SIG-M5 treated with dmso at 0.1 percent for 504 hours (cell line): ENCODE data around the gene NPY4R.
"Not testable (repeated sequence)": the region's sequence is repeated elsewhere in the genome, so short reads cannot be mapped to it uniquely, and the experiment has no call there.

Experiments
- DNase-seq: peaks from one replicate; lab custom pipeline; 2025; ENCODE audit not compliant: unreplicated experiment; lab: John Stamatoyannopoulos, UW

Gene NPY4R

GRCh38 chr10:46465765-46466164 is at the start of gene NPY4R:
TSS of gene NPY4R (minus strand) at chr10:46465958. CDS start at chr10:46462635, 3,323 bp downstream.
- DNase-seq: not testable (repeated sequence)

GRCh38 chr10:46515366-46515765 is 49.6 kb upstream of the NPY4R start:
- no peak for DNase-seq

- no peak for DNase-seq
Measured at GRCh38 chr10:46514899-46515298, 49.1 kb upstream of the NPY4R start.

- no peak for DNase-seq
Measured at GRCh38 chr10:46514431-46514861, 48.7 kb upstream of the NPY4R start.

- DNase-seq: not testable (repeated sequence)
Measured at GRCh38 chr10:46513333-46513732, 47.6 kb upstream of the NPY4R start.

GRCh38 chr10:46512725-46513124 is 47.0 kb upstream of the NPY4R start:
- DNase-seq: not testable (repeated sequence)

GRCh38 chr10:46512002-46512401 is 46.2 kb upstream of the NPY4R start:
- DNase-seq: not testable (repeated sequence)

- not testable (repeated sequence) for DNase-seq
Measured at GRCh38 chr10:46499990-46500389, 34.2 kb upstream of the NPY4R start.

- not testable (repeated sequence) for DNase-seq
Measured at GRCh38 chr10:46498985-46499703, 33.4 kb upstream of the NPY4R start.

- not testable (repeated sequence) for DNase-seq
Measured at GRCh38 chr10:46497878-46498277, 32.1 kb upstream of the NPY4R start.

- DNase-seq: not testable (repeated sequence)
Measured at GRCh38 chr10:46497401-46497800, 31.6 kb upstream of the NPY4R start.

GRCh38 chr10:46491364-46492114 is 25.8 kb upstream of the NPY4R start:
- DNase-seq: not testable (repeated sequence)

- not testable (repeated sequence) for DNase-seq
Measured at GRCh38 chr10:46490285-46490684, 24.5 kb upstream of the NPY4R start.

- DNase-seq: not testable (repeated sequence)
Measured at GRCh38 chr10:46486459-46486858, 20.7 kb upstream of the NPY4R start.

GRCh38 chr10:46474746-46475320 is 9.1 kb upstream of the NPY4R start:
- not testable (repeated sequence) for DNase-seq

- not testable (repeated sequence) for DNase-seq
Measured at GRCh38 chr10:46473758-46474157, 8.0 kb upstream of the NPY4R start.

GRCh38 chr10:46470134-46470533 is 4.4 kb upstream of the NPY4R start:
- DNase-seq: not testable (repeated sequence)

GRCh38 chr10:46468119-46468809 is 2.5 kb upstream of the NPY4R start:
- DNase-seq: not testable (repeated sequence)

- DNase-seq: not testable (repeated sequence)
Measured at GRCh38 chr10:46463608-46464007, 2.1 kb downstream of the NPY4R start.

GRCh38 chr10:46462276-46462675 is 3.5 kb downstream of the NPY4R start:
- not testable (repeated sequence) for DNase-seq

GRCh38 chr10:46459579-46459978 is 6.2 kb downstream of the NPY4R start:
- not testable (repeated sequence) for DNase-seq
